COLO668 (cell line): Measurements from ENCODE around the gene HPN.
"Not testable (repeated sequence)": the region's sequence is repeated elsewhere in the genome, so short reads cannot be mapped to it uniquely, and the experiment has no call there.

Source experiments
- DNase-seq: peaks from one replicate; lab custom pipeline; 2025; ENCODE audit not compliant: unreplicated experiment; lab: John Stamatoyannopoulos, UW

The HPN gene

DNA sequence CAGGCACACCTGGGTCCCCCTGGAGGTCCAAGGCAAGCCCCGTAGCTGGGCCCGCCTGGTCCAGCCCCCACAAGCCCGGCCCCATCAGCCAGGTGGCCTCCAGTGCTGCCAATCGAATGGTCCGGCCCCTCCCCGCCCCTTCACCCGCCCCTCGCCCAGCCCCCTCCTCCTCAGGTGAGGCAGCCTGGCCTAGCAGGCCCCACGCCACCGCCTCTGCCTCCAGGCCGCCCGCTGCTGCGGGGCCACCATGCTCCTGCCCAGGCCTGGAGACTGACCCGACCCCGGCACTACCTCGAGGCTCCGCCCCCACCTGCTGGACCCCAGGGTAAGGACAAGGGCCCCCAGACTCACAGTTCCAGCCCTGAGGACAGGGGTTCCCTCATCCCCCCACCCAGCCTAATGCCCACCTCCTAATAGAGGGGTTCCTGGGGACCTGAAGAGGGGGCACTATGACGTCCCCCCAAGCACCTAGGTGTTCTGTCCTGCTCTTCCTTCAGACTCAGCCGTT is at the start of gene HPN:
Gene HPN (plus strand): TSS at position 174 of the 508 bp plus-strand sequence. CDS start 786 bp downstream, outside the sequence.
- no peak for DNase-seq

- DNase-seq: not testable (repeated sequence)
Measured at GRCh38 chr19:34992582-34992981, 48.9 kb upstream of the HPN start.

DNA sequence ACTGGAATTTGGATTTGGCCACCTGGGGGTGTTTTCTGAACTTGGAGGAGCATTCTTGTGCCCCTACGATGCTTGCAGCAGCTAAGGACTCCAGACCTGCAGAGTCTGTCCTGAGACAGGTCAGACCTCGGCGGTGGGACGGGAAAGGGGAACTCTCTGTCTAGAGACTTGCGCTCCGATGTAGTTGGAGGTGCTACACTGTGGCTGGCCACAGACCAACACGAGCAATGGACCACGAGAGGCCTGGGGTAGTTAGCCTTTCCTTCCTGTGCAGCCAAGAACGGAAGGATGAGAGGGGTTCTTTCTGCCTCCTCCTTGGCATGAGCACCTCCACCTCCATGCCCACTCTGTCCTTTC is 47.3 kb upstream of the HPN start:
- no peak for DNase-seq

GRCh38 chr19:34994643-34995541 is 46.6 kb upstream of the HPN start:
- peak; percentile 79 for DNase-seq

GRCh38 chr19:34995551-34995950 is 46.0 kb upstream of the HPN start:
- no peak for DNase-seq

- DNase-seq: no peak
Measured at GRCh38 chr19:34997071-34997617, 44.4 kb upstream of the HPN start.

DNA sequence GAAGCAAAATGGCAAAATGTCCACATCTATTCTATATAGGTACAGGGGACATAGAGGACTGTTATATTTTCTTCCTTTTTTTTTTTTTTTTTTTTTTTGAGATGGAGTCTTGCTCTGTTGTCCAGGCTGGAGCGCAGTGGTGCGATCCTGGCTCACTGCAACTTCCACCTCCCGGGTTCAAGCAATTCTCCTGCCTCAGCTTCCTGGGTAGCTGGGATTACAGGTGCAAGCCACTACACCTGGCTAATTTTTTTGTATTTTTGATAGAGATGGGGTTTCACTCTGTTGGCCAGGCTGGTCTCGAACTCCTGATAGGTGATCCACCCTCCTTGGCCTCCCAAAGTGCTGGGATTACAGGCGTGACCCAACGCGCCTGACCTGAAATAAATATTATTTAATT is 43.3 kb upstream of the HPN start:
- not testable (repeated sequence) for DNase-seq

GRCh38 chr19:34998777-34999497 is 42.6 kb upstream of the HPN start:
- DNase-seq: no peak

GRCh38 chr19:34999498-35000337 is 41.8 kb upstream of the HPN start, which contains the start of gene GRAMD1A:
GRAMD1A (plus strand) TSS chr19:35000323; CDS start chr19:35000479, 156 bp downstream.
- DNase-seq: peak; percentile 78

DNA sequence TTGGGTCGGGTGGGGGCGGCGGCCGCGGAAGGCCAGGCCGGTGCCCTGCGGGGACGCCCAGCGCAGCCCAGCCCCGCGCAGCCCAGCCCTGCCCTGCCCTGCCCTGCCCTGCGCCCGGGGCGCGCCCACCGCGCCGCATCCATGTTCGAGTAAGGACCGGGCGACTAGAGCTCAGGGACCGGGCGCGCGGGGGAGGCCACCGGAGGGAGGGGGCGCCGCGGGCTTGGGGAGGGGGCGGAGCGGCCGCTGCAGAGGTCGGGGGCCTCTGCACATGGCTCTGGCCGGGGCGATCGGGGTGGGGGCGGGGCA is 41.2 kb upstream of the HPN start:
- no peak for DNase-seq

- DNase-seq: peak; percentile 60
Measured at GRCh38 chr19:35000647-35001501, 40.6 kb upstream of the HPN start.

GRCh38 chr19:35002037-35002535 is 39.4 kb upstream of the HPN start:
- no peak for DNase-seq

GRCh38 chr19:35004517-35005255 is 36.8 kb upstream of the HPN start:
- DNase-seq: no peak

DNA sequence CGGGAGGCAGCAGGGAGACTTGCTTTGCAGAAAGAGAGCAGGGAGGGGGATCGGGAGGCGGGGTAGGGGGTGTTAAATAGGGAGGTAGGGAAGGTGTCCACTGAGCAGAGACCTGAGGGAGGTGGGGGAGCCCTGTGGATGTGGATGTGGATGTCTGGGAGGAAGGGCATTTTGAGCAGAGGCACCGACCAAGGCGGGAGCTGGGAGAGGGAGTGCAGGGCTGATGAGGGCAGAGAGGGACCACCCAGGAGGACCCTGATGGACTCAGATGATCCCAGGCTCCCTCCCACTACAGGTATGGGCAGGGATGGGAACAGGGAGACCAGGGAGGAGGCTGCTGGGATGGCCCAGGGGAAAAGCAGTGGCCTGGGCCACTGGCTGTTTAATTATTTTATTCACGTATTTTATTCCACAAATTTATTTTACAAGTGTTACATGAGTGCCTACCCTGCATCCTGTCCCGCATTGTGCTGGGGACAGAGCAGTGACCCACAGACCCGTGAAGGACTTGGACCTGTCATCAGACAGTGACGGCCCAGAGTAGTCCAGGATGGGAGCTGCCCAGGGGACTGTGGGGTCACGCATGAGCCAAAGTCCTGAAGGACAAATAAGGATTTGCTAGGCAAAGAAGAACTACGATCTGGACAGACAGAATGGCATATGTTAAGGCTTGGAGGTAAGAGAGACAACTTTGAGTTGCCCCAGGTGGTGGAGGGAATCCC is 36.1 kb upstream of the HPN start:
- no peak for DNase-seq

GRCh38 chr19:35006007-35006341 is 35.5 kb upstream of the HPN start:
- DNase-seq: not testable (repeated sequence)

- DNase-seq: peak; percentile 51
Measured at GRCh38 chr19:35006342-35006998, 35.1 kb upstream of the HPN start.

DNA sequence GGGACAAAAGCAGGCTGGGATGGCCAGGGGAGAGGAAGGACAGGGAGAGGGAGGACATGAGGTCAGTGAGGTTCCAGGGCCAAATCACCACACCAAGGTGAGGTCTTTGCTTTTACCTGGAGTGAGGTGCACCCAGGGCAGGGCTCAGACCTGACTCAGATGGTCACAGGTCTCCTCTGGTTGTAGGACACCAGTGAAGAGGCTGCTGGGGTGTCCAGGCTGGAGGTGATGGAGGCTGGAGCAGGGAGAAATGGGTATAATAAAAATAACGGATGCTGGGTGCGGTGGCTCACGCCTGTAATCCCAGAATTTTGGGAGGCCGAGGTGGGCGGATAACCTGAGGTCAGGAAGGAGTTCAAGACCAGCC is 34.5 kb upstream of the HPN start:
- DNase-seq: no peak

- not testable (repeated sequence) for DNase-seq
Measured at GRCh38 chr19:35007427-35007826, 34.1 kb upstream of the HPN start.
